Testis (tissue), 2 donors: ENCODE results near the gene NSRP1.

ENCODE experiments used
- CTCF ChIP-seq, 3 experiments: fragments of 450-650 bp in 2 of 3; fragments of 200-600 bp in 1 of 3; sonication (generic) in 1 of 3; IDR thresholded peaks; one replicate each; pipeline ENCODE4 v1.5.1; 2016 to 2019; ENCODE audit warnings: antibody characterized with exemption in 3 of 3, mild to moderate bottlenecking in 2 of 3, moderate library complexity in 1 of 3
- POLR2A ChIP-seq: fragments of 450-650 bp; IDR thresholded peaks from one replicate; pipeline ENCODE4 v1.6.1; 2017; ENCODE audit warnings: antibody characterized with exemption, mild to moderate bottlenecking, moderate library complexity

GRCh38 chr17:30228011-30228410, 111.4 kb downstream of the NSRP1 start:
- TF ChIP-seq CTCF (IDR thresholded peaks at IDR 0.05) (no peak), POLR2A (no peak)
